Trophoblast cell (in vitro differentiated cells and primary cell): Measurements from ENCODE around the gene SNX1.
A peak's percentile ranks its signal among the peaks of the same experiment; 100 is the strongest.

Source experiments
- DNase-seq, 2 donors: peaks; one replicate each; pipeline ENCODE4 v3.0.0-alpha.2; 2016
- H2AFZ ChIP-seq: 2 replicates; pipeline ENCODE4 v1.6.1; 2013; ENCODE audit warnings: low read length, moderate library complexity, mild to moderate bottlenecking; ENCODE audit not compliant: insufficient read depth, poor library complexity
- H2AK5ac ChIP-seq: 2 replicates; pipeline ENCODE4 v1.6.1; 2013; ENCODE audit warnings: mild to moderate bottlenecking, low read length
- H2BK120ac ChIP-seq: 2 replicates; pipeline ENCODE4 v1.6.1; 2013; ENCODE audit warnings: low read length, mild to moderate bottlenecking, moderate library complexity; ENCODE audit not compliant: insufficient read depth, poor library complexity
- H2BK12ac ChIP-seq: 2 replicates; pipeline ENCODE4 v1.6.1; 2013; ENCODE audit warnings: mild to moderate bottlenecking, low read length, moderate library complexity
- H2BK5ac ChIP-seq: 2 replicates; pipeline ENCODE4 v1.6.1; 2013; ENCODE audit warnings: low read length, low read depth, moderate library complexity, mild to moderate bottlenecking; ENCODE audit not compliant: poor library complexity
- H3K14ac ChIP-seq: 2 replicates; pipeline ENCODE4 v1.6.1; 2013; ENCODE audit warnings: mild to moderate bottlenecking, low read length
- H3K18ac ChIP-seq: 2 replicates; pipeline ENCODE4 v1.6.1; 2013; ENCODE audit warnings: mild to moderate bottlenecking, low read length
- H3K23ac ChIP-seq: 2 replicates; pipeline ENCODE4 v1.6.1; 2013; ENCODE audit warnings: low read length
- H3K27ac ChIP-seq: 2 replicates; pipeline ENCODE4 v1.5.1; 2013; ENCODE audit warnings: low read depth, mild to moderate bottlenecking, inconsistent platforms, low read length, moderate library complexity
- H3K27me3 ChIP-seq: 2 replicates; pipeline ENCODE4 v1.6.1; 2013; ENCODE audit warnings: inconsistent platforms, mild to moderate bottlenecking, low read length, moderate library complexity; ENCODE audit not compliant: insufficient read depth
- H3K36me3 ChIP-seq, 2 experiments: 1 replicate in 1 of 2; 2 replicates in 1 of 2; pipeline ENCODE4 v1.6.1; 2013; ENCODE audit warnings: low read length in 2 of 2, mild to moderate bottlenecking in 2 of 2, moderate library complexity in 1 of 2; ENCODE audit not compliant: insufficient read depth in 2 of 2, control insufficient read depth in 1 of 2
- H3K4ac ChIP-seq: 2 replicates; pipeline ENCODE4 v1.6.1; 2013; ENCODE audit warnings: low read depth, mild to moderate bottlenecking, low read length, moderate library complexity
- H3K4me1 ChIP-seq, 2 experiments: 1 replicate in 1 of 2; 2 replicates in 1 of 2; pipeline ENCODE4 v1.6.1; 2013; ENCODE audit warnings: low read length in 2 of 2, mild to moderate bottlenecking in 2 of 2, moderate library complexity in 1 of 2; ENCODE audit not compliant: insufficient read depth in 2 of 2, control insufficient read depth in 1 of 2
- H3K4me2 ChIP-seq: 2 replicates; pipeline ENCODE4 v1.6.1; 2013; ENCODE audit warnings: inconsistent platforms, mild to moderate bottlenecking, low read length, moderate library complexity
- H3K4me3 ChIP-seq: 2 replicates; pipeline ENCODE4 v1.5.1; 2013; ENCODE audit warnings: mild to moderate bottlenecking, low read depth, low read length, inconsistent platforms
- H3K79me1 ChIP-seq: one replicate; pipeline ENCODE4 v1.6.1; 2013; ENCODE audit warnings: low read length
- H3K79me2 ChIP-seq: 2 replicates; pipeline ENCODE4 v1.6.1; 2013; ENCODE audit warnings: low read length, mild to moderate bottlenecking; ENCODE audit not compliant: control insufficient read depth, insufficient read depth, poor library complexity
- H3K9ac ChIP-seq: 2 replicates; pipeline ENCODE4 v1.6.1; 2013; ENCODE audit warnings: mild to moderate bottlenecking, low read length
- H3K9me3 ChIP-seq: 2 replicates; pipeline ENCODE4 v1.6.1; 2013; ENCODE audit warnings: low read depth, mild to moderate bottlenecking, control low read depth, inconsistent platforms, low read length; ENCODE audit not compliant: insufficient read depth
- H4K12ac ChIP-seq: 2 replicates; pipeline ENCODE4 v1.6.1; 2013; ENCODE audit warnings: low read depth, mild to moderate bottlenecking, low read length, moderate library complexity
- H4K8ac ChIP-seq: 2 replicates; pipeline ENCODE4 v1.6.1; 2013; ENCODE audit warnings: low read depth, mild to moderate bottlenecking, low read length, moderate library complexity
- H4K91ac ChIP-seq: one replicate; pipeline ENCODE4 v1.6.1; 2013; ENCODE audit warnings: low read depth, mild to moderate bottlenecking, low read length, moderate library complexity
- WGBS: extraction: QIAGEN DNeasy Blood & Tissue Kit; methylation state at CpG from one replicate; pipeline ENCODE4 v1.1.7; 2013; ENCODE audit warnings: missing lambda C conversion rate; ENCODE audit not compliant: insufficient read length, insufficient coverage; ENCODE audit errors: extremely low coverage; 5-methylcytosine and 5-hydroxymethylcytosine counted together

The SNX1 gene

DNA sequence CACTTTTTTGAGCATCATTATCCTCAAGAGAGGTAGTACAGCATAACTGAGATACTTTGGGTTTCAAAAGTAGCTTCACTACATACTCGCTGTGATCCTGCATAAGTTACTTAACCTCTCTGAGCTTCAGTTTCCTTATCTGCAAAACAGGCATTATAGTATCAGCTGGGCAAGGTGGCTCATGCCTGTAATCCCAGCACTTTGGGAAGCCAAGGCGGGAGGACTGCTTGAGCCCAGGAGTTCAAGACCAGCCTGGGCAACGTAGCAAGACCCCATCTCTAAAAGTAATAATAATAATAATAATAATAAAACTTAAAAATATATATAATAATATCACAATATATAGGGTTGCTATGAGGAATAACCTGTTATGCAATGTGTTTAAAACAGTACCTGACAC lies 13.0 kb upstream of the SNX1 start:
- Histone ChIP-seq H2BK120ac (no peak overlapping the region), H4K12ac (no peak overlapping the region), H4K91ac (no peak overlapping the region), H3K4me1 (no peaks in the 10 kb centered on the region), H3K23ac (no peak overlapping the region), H3K4me3 (no peak overlapping the region), H3K4ac (no peak overlapping the region), H3K79me1 (no peaks in the 10 kb centered on the region), H3K9ac (no peak overlapping the region), H2BK12ac (no peak overlapping the region), H3K14ac (no peak overlapping the region), H3K79me2 (no peaks in the 10 kb centered on the region), H3K36me3 (peaks cover 5 to 6% of the 10 kb centered on the region in 2 experiments), H3K27ac (no peak overlapping the region), H2BK5ac (no peak overlapping the region), H4K8ac (no peak overlapping the region), H3K9me3 (no peaks in the 10 kb centered on the region), H3K4me2 (no peak overlapping the region), H2AK5ac (no peak overlapping the region), H3K18ac (no peak overlapping the region), H3K27me3 (no peaks in the 10 kb centered on the region), H2AFZ (no peak overlapping the region)
- no peak for DNase-seq
- WGBS: no CpG with 5 or more reads among the region's 3 CpGs

DNA sequence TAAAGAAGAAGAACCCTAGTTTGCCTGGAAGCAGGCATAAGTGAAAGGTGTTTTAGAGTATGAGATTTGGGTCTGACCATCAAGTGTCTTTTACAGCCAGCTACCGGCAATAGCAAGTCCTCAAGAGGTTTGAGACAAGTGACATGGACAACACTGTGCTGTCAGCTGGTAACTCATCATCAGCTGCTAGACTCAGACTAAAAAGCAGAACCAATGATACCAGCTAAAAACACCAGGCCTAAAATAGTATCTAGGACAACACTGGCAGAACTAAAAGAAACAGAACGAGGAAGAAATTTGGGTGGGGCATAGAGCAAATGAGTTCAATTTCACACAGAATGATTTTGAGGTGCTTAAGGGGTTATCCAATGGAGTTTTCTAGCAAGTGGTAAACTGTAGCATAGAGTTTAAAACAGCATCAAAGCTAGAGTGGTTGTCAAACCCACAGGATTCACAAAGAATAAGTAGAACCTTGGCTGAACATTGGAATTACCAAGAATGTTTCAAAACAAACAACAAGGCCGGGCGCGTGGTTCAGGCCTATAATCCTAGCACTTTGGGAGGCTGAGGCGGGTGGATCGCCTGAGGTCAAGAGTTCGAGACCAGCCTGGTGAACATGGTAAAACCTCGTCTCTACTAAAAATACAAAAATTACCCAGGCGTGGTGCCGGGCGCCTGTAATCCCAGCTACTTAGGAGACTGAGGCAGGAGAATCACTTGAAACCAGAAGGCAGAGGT lies 6.1 kb upstream of the SNX1 start:
- Histone ChIP-seq H4K12ac (no peak overlapping the region), H3K9ac (no peak overlapping the region), H3K9me3 (no peaks in the 10 kb centered on the region), H4K8ac (no peak overlapping the region), H2BK5ac (no peak overlapping the region), H4K91ac (no peak overlapping the region), H3K18ac (no peak overlapping the region), H3K4me2 (no peak overlapping the region), H2BK12ac (no peak overlapping the region), H3K4me3 (no peak overlapping the region), H3K36me3 (peaks cover 3 to 7% of the 10 kb centered on the region in 2 experiments), H3K14ac (no peak overlapping the region), H3K79me2 (peaks cover 3% of the 10 kb centered on the region), H3K23ac (no peak overlapping the region), H2AK5ac (no peak overlapping the region), H3K4me1 (peaks cover 0 to 6% of the 10 kb centered on the region in 2 experiments), H3K27ac (no peak overlapping the region), H2BK120ac (no peak overlapping the region), H3K79me1 (no peaks in the 10 kb centered on the region), H2AFZ (no peak overlapping the region), H3K4ac (no peak overlapping the region), H3K27me3 (no peaks in the 10 kb centered on the region)
- peak in 1 of 2 donors; percentile 14 for DNase-seq
- WGBS: no CpG with 5 or more reads among the region's 12 CpGs

DNA sequence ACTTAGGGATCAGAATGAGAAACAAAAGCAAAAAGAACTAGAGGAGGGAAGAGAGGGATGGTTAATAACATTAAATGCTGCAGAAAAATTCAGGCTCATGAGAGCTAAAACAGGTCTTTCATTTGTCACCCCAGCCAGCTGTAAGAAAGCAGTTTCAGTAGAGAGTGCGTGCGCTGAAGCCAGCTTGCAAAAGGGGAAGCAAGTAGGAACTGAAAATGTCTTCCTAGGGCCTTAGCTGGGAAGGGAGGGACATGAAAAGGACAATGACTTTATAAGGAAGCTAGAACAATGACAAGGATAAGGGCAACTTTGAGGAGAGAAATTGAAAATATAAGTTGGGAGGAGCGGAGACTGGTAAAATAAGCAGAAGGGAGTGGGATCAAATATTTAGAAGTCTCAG lies 5.3 kb upstream of the SNX1 start:
- Histone ChIP-seq H3K18ac (no peak overlapping the region), H3K9me3 (no peaks in the 10 kb centered on the region), H2AK5ac (no peak overlapping the region), H3K36me3 (peaks cover 2 to 5% of the 10 kb centered on the region in 2 experiments), H3K79me1 (no peaks in the 10 kb centered on the region), H3K9ac (no peak overlapping the region), H3K4me1 (peaks cover 2 to 6% of the 10 kb centered on the region in 2 experiments), H3K4ac (no peak overlapping the region), H3K79me2 (peaks cover 3% of the 10 kb centered on the region), H2BK120ac (no peak overlapping the region), H3K4me2 (no peak overlapping the region), H3K27me3 (no peaks in the 10 kb centered on the region), H3K4me3 (no peak overlapping the region), H4K8ac (no peak overlapping the region), H3K27ac (no peak overlapping the region), H3K23ac (no peak overlapping the region), H2BK12ac (no peak overlapping the region), H3K14ac (no peak overlapping the region), H4K12ac (no peak overlapping the region), H4K91ac (no peak overlapping the region), H2BK5ac (no peak overlapping the region), H2AFZ (no peak overlapping the region)
- WGBS: no CpG with 5 or more reads among the region's 3 CpGs
- no peak for DNase-seq

DNA sequence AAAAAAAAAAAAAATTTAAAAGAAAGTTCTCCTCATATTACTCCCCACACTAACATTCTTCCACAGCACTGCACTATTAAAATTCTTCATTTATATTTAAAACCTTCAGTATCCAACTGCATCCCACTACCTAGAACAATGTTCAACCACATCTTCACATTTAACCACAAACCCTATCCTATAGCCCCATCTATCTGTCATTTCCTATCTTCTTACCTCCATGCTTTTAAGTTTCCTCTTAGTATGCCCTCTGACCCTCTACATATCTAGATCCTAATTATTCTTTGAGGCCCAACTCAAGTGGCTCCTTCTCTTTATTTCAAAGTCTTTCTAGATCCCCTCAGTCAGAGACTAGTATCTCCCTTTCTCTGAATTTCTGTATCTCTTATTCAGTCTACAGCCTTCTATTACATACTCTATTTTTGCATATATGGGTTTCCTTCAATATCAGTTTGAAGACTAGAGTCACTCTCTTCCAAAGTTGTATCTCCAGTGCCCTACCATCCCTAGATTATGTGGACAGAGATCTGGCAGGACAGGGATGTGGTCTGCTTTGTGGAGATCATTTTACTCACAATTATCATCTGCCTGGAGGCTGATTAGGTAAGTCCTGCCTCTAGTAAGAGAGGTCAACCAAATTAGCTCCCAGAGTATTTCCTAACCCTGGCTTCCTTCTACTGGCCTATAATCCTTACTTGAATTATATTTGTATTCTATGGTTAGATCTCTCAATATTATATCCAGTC lies 3.5 kb upstream of the SNX1 start:
- no peak overlapping the region for H4K12ac ChIP-seq
- no peaks in the 10 kb centered on the region for H3K9me3 ChIP-seq
- H3K79me1 ChIP-seq: no peaks in the 10 kb centered on the region
- no peak overlapping the region for H3K4me2 ChIP-seq
- H3K36me3 ChIP-seq: peaks cover 1 to 5% of the 10 kb centered on the region in 2 experiments
- H3K27ac ChIP-seq: no peak overlapping the region
- no peak overlapping the region for H3K14ac ChIP-seq
- no peak overlapping the region for H2BK5ac ChIP-seq
- no peak overlapping the region for H2AK5ac ChIP-seq
- no peak overlapping the region for H3K23ac ChIP-seq
- no peak overlapping the region for H4K8ac ChIP-seq
- H2BK12ac ChIP-seq: no peak overlapping the region
- no peak overlapping the region for H3K4ac ChIP-seq
- no peak overlapping the region for H3K9ac ChIP-seq
- H4K91ac ChIP-seq: no peak overlapping the region
- H3K4me1 ChIP-seq: peaks cover 2 to 12% of the 10 kb centered on the region in 2 experiments
- H3K79me2 ChIP-seq: peaks cover 6% of the 10 kb centered on the region
- H3K27me3 ChIP-seq: no peaks in the 10 kb centered on the region
- no peak overlapping the region for H2BK120ac ChIP-seq
- DNase-seq: no peak
- no peak overlapping the region for H3K18ac ChIP-seq
- H2AFZ ChIP-seq: no peak overlapping the region
- no peak overlapping the region for H3K4me3 ChIP-seq
